Transverse colon (tissue), 4 donors: ENCODE measurements around the gene EEFSEC. TPM values are rescaled to one million over a fixed set of nuclear protein-coding genes. Genes with fewer than 3 reads are reported as not detected.
A peak's percentile ranks its signal among the peaks of the same experiment; 100 is the strongest.

Experiments
- DNase-seq: peaks from one replicate; pipeline ENCODE4 v3.0.0-alpha.2; 2019
- H3K27ac ChIP-seq, 4 donors: fragments of 200-600 bp; sonication (generic); 2 replicates each; pipeline ENCODE4 v1.5.1; 2016 to 2018; ENCODE audit warnings: inconsistent platforms in 4 of 4
- H3K27me3 ChIP-seq: fragments of 200-600 bp; sonication (generic); 2 replicates; pipeline ENCODE4 v1.5.1; 2017; ENCODE audit warnings: inconsistent platforms
- H3K36me3 ChIP-seq, 4 donors: fragments of 200-600 bp; sonication (generic); 2 replicates each; pipeline ENCODE4 v1.5.1; 2017 to 2019; ENCODE audit warnings: inconsistent platforms in 4 of 4
- H3K4me1 ChIP-seq, 4 donors: fragments of 200-600 bp; sonication (generic); 2 replicates each; pipeline ENCODE4 v1.5.1; 2017 to 2020; ENCODE audit warnings: inconsistent platforms in 4 of 4
- H3K4me3 ChIP-seq, 4 donors: fragments of 200-600 bp; sonication (generic); 1 replicate in 1 of 4; 2 replicates in 3 of 4; pipeline versions ENCODE4 v1.5.1 to v1.6.1; 2017 to 2019; ENCODE audit warnings: inconsistent platforms in 4 of 4
- H3K9me3 ChIP-seq, 2 donors: fragments of 200-600 bp; sonication (generic); 2 replicates each; pipeline ENCODE4 v1.5.1; 2017 to 2019; ENCODE audit warnings: inconsistent platforms in 2 of 2
- EP300 ChIP-seq: sonication (generic); formaldehyde crosslinking; IDR thresholded peaks from one replicate; pipeline ENCODE4 v1.6.1; 2017; ENCODE audit warnings: antibody characterized with exemption, low read depth
- POLR2A ChIP-seq: fragments of 450-650 bp; IDR thresholded peaks from one replicate; pipeline ENCODE4 v1.6.1; 2016; ENCODE audit warnings: antibody characterized with exemption, mild to moderate bottlenecking, moderate library complexity
- POLR2AphosphoS5 ChIP-seq, 3 donors: sonication (generic); formaldehyde crosslinking; IDR thresholded peaks; one replicate each; pipeline ENCODE4 v1.6.1; 2016; ENCODE audit warnings: antibody characterized with exemption in 3 of 3
- WGBS, 2 donors: methylation state at CpG; one replicate each; pipeline ENCODE4 v1.1.5; 2018; ENCODE audit warnings: low coverage in 1 of 2; 5-methylcytosine and 5-hydroxymethylcytosine counted together
- in situ Hi-C, 4 donors: fragments of 200-750 bp; cut with MboI; loops; one replicate each; pipeline versions ENCODE4 v1.15.0 to v1.15.1; 2017; ENCODE audit warnings: low sequenced_read_pairs in 3 of 4, low pct_ligation_motif_present in 1 of 4, low pct_unique_long_range_greater_than_20kb in 1 of 4
- intact Hi-C: fragments of 100-400 bp; cut with DNase I; formaldehyde crosslinking; loops from one replicate; pipeline ENCODE4 v1.15.1; 2023; ENCODE audit warnings: low total_unique reads
- total RNA-seq, 4 donors: library from RNA; depleted of rRNA; stranded (reverse); fragments of >200 nt; gene quantifications; one replicate each; pipeline ENCODE4 v1.1.0, GENCODE V29; 2016
- TF ChIP-seq, protein P1 (sequence below), 5 experiments: fragments of 200-600 bp in 3 of 5; fragments of 450-650 bp in 2 of 5; sonication (generic) in 3 of 5; IDR thresholded peaks; 1 replicate in 2 of 5; 2 replicates in 3 of 5; pipeline ENCODE4 v1.5.1; 2016 to 2017; ENCODE audit warnings: antibody characterized with exemption in 5 of 5, inconsistent platforms in 3 of 5, mild to moderate bottlenecking in 2 of 5, moderate library complexity in 1 of 5

EEFSEC gene
- total RNA-seq, 4 donors from 2014 or later: 10.3 to 16.8 (median 14.2) TPM

DNA sequence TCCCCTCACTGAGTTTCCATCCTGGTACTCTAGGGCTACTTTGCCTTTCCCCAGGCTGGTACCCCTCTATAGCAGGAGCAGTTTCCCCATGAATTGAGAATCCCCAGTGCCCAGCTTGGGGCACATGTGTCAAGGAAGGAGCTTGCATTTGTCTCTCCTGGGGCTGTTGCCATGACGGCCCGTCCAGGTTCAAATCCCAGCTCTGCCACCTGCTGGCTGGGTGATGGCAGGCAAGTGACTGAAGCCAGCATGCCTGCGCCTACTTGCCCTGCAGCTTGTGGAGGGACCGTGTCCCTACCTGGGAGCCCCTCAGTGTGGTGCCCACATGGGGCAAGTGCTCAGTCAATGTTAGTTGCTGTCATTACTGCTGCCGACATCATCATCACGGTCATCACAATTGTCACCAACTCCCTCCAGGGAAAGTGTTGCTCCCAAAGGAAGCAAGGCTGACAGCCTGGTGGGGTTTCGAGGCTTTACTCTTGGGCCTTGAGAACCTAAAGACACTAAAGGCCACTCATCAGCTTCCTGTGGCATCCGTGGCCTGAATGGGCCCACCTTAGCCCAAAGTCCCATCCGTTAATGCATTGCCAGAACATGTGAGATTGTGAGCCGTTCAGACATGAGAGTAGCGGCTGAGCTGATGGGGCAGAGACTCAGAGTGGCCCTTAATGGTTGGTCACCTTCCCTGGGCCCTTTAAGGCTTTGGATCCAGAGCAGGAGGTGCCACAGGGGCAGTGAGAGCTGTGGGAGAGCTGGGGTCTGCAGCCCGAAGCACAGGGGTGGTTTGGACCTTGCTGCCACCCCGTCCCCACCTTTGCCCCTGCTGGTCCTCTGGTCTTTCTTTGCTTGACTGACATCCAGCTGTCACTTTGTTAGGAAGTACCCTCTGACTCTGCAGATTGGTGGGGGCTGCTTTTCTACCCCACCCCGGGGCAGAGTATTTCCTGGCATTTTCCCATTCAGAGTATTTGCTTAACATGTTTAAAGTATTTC, 169.0 kb downstream of the EEFSEC start:
- no peak overlapping the region for H3K27ac ChIP-seq
- intact Hi-C loops: no loop called here
- in situ Hi-C loops: no loop called here
- H3K4me1 ChIP-seq: peaks cover 0 to 6% (median 0%) of the 10 kb centered on the region in 4 donors
- no peaks in the 10 kb centered on the region for H3K27me3 ChIP-seq
- DNase-seq: peak; percentile 51
- WGBS, 2 donors: 65 to 88% methylated on average over 2 to 14 of the region's 14 CpGs
- TF ChIP-seq POLR2A: no peak
- TF ChIP-seq, protein P1, sequence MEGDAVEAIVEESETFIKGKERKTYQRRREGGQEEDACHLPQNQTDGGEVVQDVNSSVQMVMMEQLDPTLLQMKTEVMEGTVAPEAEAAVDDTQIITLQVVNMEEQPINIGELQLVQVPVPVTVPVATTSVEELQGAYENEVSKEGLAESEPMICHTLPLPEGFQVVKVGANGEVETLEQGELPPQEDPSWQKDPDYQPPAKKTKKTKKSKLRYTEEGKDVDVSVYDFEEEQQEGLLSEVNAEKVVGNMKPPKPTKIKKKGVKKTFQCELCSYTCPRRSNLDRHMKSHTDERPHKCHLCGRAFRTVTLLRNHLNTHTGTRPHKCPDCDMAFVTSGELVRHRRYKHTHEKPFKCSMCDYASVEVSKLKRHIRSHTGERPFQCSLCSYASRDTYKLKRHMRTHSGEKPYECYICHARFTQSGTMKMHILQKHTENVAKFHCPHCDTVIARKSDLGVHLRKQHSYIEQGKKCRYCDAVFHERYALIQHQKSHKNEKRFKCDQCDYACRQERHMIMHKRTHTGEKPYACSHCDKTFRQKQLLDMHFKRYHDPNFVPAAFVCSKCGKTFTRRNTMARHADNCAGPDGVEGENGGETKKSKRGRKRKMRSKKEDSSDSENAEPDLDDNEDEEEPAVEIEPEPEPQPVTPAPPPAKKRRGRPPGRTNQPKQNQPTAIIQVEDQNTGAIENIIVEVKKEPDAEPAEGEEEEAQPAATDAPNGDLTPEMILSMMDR (IDR thresholded peaks at IDR 0.05): peak; percentile 37 to 54 (median 44)
- H3K4me3 ChIP-seq: no peak overlapping the region
- no peaks in the 10 kb centered on the region for H3K36me3 ChIP-seq
- no peaks in the 10 kb centered on the region for H3K9me3 ChIP-seq

DNA sequence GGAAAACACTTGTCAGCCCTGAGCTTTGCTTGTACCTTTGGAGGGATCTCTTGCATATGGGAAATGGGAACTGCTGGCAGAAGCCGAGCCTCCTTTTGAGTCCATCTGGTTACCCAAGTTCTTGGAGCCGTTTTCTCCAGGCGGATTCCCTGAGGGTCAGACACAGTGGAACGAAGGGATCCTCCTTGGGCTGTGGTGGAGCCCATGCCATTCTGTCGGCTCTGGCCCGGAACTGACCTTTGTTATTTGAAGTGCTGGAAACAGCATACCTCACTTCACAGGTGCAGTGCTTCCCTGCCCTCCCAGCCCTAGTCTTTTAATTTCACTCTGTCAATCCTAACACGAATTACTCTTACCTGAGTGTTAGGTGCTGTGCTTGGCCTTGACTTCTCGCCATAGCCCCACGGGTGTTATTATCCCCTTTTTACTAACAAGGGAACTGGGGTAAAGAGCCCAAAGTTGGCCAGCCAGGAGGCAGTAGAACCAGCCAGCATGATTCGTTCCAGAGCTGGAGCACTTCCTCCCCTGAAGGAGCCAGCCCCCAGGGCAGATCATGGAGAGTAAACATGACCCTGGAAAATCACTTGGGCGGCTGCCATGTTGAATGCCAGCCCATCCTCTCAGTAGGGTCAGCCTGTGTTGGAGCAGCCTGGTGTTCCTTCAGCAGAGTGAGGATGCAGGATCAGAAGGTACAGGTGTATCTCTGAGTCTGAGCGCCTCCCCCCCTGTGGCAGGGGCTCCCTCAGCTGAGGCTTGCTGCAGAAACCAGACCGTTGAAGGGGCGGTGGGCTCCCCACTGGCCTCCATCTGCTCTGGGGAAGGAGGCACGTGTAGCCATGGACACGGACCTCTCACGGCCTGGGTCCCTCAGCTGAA, 170.2 kb downstream of the EEFSEC start:
- Histone ChIP-seq H3K4me3 (no peak overlapping the region), H3K9me3 (no peaks in the 10 kb centered on the region), H3K27me3 (no peaks in the 10 kb centered on the region), H3K27ac (no peak overlapping the region), H3K4me1 (peaks cover 0 to 6% (median 0%) of the 10 kb centered on the region in 4 donors), H3K36me3 (no peaks in the 10 kb centered on the region)
- DNase-seq: no peak
- TF ChIP-seq, protein P1 (IDR thresholded peaks at IDR 0.05): no peak
- TF ChIP-seq POLR2AphosphoS5 (IDR thresholded peaks at IDR 0.05) (no peak), POLR2A (no peak), EP300 (no peak)
- in situ Hi-C loops: no loop called here
- WGBS, 2 donors: 80% methylated on average over 17 of the region's 17 CpGs; no CpG with 5 or more reads in 1 of the 2 donors
- intact Hi-C loops: no loop called here

DNA sequence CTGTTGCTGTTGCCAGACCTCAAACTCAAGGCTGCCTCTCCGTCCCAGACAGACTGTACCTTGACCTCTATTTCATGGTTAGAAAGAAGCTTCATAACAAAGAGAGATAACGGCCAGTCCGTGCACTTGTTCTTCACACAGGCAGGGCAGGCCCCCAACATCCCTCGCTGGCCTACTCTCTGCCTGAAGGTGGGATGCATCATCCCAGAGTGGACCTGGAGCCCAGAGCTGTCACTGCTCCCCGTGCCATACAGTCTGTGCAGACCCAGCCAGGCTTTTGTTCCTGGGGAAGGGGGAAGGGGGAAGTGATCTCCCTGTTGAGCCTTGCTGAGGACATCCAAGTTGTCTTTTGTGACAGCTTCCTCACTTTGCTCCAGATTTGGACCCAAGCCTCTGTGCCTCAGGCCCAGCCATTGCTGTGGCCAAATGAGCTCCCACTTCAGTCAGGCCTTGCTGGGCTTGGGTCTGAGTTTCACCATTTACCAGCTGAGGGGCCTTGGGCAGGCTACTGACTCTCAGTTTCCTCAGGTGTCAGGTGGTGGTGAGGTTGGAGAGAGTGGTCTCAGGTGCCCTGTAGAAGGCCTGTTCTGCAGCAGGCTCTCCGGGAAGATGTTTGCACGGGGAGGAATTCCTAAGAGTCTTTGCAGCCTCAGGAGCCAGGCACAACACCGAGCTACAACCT, 171.8 kb downstream of the EEFSEC start:
- in situ Hi-C loops (no loop called here), intact Hi-C loops (no loop called here)
- peaks cover 0 to 6% (median 0%) of the 10 kb centered on the region in 4 donors for H3K4me1 ChIP-seq

More for the DNA sequence above, 171.8 kb downstream of the EEFSEC start:
- TF ChIP-seq EP300 (no peak), POLR2A (no peak), POLR2AphosphoS5 (IDR thresholded peaks at IDR 0.05) (no peak)
- TF ChIP-seq, protein P1 (IDR thresholded peaks at IDR 0.05): no peak
- DNase-seq: no peak
- H3K27me3 ChIP-seq: no peaks in the 10 kb centered on the region
- H3K36me3 ChIP-seq: no peaks in the 10 kb centered on the region
- 33 to 82% methylated on average over 1 to 8 of the region's 8 CpGs for WGBS, 2 donors
- no peaks in the 10 kb centered on the region for H3K9me3 ChIP-seq
- no peak overlapping the region for H3K27ac ChIP-seq
- no peak overlapping the region for H3K4me3 ChIP-seq
